Superior temporal gyrus (tissue), 1 donor: ENCODE data around the gene FOXR1.
A peak's percentile ranks its signal among the peaks of the same experiment; 100 is the strongest.
"Not testable (repeated sequence)": the region's sequence is repeated elsewhere in the genome, so short reads cannot be mapped to it uniquely, and the experiment has no call there.

Experiments used
- DNase-seq: peaks from one replicate; pipeline ENCODE4 v3.0.0-alpha.2; 2016; ENCODE audit errors: extremely low spot score

The FOXR1 gene

DNA sequence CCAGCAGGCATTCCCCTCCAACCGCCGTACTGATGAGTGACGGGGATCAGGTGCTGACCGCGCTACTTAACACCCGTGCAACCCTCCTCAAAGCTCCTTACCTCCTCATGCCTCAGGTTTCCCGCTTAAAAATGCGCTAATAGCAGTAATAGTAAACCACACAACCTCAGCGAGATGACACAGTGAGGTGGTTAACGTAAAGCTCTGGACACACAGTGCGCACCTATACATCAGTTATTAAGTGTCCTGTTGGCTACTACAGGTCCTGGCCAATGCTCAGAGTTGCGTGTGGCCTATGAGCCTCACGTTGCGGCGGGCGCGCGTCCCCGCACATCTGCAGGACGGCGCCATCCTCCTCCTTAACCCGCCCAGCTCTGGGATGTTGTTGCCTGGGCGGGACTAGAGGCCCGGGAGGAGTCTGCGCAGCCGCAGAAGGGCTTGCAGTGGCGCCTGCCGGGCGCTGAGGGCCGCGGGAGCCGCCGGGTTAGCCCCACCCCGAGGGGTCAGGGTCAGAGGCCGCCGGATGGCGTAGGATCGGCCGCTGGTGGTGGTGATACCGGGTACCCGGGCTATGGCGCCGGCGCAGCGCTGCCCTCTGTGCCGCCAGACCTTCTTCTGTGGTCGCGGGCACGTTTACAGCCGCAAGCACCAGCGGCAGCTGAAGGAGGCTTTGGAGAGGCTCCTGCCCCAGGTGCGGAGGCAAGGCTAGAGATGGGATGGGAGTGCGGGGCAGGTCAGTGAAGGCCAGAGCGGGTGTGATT lies 26.2 kb downstream of the FOXR1 start, which contains the start of gene CENATAC:
Gene CENATAC, plus strand, starts transcription at position 512 of the 761 bp plus-strand sequence. Its CDS starts 60 bp downstream, at position 572.
- DNase-seq, result peak; percentile 97

DNA sequence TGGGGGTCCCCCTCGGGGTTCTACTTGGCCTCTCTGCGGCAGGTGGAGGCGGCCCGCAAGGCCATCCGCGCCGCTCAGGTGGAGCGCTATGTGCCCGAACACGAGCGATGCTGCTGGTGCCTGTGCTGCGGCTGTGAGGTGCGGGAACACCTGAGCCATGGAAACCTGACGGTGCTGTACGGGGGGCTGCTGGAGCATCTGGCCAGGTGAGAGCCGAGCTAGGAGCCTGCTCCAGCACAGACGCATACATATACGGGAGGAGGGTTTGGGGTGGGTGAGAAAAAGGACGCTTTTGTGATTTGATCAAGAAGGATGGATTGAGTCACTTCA lies 26.8 kb downstream of the FOXR1 start:
- no peak for DNase-seq

DNA sequence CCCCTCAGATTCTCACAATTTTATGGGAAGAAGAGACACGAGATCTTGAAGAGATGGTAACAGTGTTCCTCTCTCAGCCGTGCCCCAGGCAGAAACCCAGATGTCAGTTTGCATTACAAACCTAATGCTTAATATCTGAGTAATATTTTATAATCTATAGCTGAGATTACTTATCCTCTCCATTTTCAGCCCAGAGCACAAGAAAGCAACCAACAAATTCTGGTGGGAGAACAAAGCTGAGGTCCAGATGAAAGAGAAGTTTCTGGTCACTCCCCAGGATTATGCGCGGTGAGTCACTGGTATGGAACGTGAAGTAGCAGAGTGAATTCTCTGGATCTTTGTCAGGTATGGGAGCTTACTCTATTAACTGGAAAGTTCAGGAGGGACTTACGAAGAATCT lies 27.3 kb downstream of the FOXR1 start:
- no peak for DNase-seq

DNA sequence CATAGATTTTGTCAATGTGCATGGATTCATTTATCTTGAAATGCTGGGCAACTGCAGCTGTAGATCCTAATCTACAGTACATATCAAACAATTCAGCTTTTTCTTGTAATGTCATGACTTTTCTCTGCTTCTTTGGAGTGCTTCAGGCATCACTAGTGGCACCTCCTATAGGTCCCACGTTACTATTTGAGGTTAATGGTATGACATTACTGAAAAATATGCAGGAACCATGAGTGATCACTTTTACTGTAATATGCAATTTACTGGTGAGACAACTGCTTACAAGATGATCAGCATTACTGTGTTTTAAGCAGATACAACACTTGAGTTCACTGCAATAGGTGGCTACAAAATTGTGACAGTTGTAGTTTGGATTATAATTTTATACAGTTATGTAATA lies 29.3 kb downstream of the FOXR1 start:
- DNase-seq, result no peak

DNA sequence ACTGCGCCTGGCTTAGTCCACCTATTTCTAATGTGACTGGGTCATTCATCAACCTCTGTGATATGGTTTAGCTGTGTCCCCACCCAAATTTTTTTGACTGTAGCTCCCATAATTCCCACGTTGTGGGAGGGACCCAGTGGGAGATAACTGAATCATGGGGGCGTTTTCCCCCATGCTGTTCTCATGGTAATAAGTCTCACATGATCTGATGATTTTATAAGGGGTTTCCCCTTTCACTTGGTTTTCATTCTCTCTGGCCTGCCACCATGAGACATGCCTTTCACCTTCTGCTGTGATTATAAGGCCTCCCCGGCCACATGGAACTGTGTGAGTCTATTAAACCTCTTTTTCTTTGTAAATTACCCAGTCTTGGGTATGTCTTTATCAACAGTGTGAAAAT lies 35.1 kb downstream of the FOXR1 start:
- no peak for DNase-seq

DNA sequence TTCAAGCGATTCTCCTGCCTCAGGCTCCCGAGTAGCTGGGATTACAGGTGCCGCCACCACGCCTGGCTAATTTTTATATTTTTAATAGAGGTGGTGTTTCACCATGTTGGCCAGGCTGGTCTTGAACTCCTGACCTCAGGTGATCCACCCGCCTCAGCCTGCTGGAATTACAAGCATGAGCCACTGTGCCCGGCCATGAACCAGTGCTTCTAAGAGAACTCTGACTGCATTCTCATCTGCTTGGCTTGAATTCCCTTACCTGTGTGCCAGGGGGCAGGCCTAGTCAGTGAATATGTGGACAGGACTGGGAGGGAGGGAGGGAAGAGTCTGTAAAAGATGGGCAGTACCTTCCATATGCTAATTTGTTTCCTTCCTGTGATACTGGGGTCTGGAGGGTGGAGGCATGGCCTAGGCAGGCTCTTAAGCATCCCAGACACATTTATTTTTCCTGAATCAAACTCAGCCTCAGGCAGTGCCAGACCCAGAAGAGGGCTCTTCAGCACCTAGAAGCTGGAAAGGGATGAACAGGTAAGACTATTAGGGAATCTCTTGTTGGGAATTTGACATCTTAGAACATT lies 40.0 kb downstream of the FOXR1 start:
- no peak for DNase-seq

DNA sequence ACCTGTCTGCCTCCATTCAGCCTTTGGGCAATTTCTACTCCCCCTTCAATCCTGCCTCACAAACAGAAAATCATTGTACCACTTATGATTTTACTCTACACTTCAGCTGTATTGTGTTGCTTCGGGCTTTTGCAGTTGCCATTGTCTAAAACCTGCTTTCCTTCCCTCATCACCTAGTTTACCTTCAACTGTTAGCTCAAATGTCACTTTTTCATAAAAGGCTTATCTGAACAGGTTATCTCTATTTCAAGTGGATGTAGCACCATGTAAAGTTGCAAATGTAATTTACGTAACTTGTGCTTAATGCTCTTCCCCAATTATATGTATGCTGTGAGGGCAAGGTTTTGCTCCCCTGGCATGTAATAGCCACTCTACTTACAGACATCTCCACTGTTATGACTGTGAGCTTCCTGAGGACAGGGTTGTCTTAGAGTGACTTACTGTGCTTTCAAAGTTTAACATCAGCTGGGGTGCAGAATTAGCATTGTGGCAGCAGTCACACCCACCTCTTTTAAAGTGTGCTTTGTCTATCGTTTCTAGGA lies 41.1 kb downstream of the FOXR1 start:
- DNase-seq, result no peak

DNA sequence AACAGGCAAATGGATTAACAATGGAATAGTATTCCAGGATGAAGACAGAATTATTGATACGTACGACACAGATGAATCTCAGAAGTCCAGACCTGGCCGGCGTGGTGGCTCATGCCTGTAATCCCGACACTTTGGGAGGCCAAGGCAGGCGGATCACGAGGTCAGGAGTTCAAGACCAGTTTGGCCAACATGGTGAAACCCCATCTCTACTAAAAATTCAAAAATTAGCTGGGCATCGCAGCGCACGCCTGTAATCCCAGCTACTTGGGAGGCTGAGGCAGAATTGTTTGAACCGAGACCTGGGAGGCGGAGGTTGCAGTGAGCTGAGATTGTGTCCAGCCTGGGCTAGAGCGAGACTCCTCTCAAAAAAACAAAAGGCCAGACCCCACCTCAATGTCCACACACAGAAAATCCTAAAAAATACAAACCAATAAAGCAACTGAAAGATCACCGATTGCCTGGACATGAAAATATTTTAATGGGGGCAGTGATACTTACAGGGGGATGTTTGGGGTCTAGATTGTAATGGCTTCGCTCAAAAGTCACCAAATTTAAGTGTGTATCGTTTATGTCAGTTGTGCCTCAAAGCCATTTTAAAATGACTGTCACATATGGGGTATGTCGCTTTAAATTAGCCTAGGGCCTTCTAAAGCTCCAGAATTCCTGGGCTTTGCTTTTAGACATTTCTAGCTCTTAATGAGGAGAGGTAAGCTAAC lies 42.8 kb downstream of the FOXR1 start:
- no peak for DNase-seq

DNA sequence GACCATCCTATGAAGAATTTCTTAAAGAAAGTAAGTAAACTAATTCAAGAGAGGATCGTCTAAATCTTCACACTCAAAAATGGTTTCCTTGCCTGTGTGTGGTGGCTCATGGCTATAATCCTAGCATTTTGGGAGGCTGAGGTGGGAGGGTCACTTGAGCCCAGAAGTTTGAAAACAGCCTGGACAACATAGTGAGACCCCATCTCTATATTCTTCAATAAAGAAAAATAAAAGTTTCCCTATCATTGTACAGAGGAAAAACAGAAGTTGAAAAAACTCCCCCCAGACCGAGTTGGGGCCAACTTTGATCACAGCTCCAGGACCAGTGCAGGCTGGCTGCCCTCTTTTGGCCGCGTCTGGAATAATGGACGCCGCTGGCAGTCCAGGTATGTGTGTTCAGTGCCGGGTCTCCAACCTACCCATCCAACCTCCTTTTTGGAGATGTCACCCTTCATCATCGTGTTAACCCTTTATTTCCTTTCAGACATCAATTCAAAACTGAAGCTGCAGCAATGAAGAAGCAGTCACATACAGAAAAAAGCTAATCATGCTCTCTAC lies 43.6 kb downstream of the FOXR1 start:
- DNase-seq, result no peak

DNA sequence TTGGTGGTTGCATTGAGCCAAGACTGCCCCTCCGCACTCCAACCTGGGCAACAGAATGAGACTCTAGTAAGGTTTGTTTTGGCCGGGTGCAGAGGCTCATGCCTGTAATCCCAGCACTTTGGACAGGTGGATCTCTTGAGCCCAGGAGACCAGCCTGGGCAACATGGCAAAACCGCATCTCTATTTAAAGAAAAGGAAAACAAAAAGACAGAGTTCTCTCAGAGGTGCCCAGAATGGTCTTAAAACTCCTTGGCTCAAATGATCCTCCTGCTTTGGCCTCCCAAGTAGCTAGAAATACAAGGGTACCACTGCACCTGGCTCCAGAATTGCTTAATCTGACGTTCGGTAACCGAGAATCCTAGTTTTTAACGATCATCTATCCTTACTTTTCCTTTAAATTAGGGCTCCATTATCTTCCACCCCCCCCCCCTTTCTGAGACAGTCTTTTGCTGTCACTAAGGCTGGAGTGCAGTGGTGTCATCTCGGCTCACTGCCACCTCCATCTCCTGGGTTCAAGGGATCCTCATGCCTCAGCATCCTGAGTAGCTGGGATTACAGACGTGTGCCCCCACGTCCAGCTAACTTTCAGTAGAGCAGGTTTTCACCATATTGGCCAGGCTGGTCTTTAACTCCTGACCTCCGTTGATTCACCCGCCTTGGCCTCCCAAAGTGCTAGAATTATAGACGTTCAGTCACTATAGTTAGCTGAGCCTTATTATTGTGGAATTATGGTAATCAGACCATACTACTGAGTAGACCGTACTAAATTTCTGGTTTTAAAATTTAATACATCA lies 44.9 kb downstream of the FOXR1 start:
- no peak for DNase-seq

DNA sequence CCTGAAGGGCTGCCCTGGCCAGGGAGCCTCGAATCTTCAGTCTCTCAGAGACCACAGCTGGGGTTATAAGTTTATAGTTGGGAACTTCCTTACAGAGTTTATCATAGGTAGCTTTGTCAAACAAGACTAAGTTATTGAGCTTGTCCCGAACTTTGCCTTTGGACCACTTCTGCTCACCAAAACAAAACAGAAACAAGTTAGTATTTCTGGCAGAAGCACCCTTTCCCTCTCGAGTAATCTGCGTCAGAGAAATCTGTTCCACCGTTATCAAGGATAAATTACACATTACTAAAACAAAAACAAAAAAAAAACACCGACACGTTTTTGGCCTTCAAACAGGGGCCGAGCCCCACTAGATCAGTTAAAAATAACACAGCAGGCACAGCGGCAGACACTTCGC lies 45.8 kb downstream of the FOXR1 start:
- DNase-seq, result not testable (repeated sequence)

DNA sequence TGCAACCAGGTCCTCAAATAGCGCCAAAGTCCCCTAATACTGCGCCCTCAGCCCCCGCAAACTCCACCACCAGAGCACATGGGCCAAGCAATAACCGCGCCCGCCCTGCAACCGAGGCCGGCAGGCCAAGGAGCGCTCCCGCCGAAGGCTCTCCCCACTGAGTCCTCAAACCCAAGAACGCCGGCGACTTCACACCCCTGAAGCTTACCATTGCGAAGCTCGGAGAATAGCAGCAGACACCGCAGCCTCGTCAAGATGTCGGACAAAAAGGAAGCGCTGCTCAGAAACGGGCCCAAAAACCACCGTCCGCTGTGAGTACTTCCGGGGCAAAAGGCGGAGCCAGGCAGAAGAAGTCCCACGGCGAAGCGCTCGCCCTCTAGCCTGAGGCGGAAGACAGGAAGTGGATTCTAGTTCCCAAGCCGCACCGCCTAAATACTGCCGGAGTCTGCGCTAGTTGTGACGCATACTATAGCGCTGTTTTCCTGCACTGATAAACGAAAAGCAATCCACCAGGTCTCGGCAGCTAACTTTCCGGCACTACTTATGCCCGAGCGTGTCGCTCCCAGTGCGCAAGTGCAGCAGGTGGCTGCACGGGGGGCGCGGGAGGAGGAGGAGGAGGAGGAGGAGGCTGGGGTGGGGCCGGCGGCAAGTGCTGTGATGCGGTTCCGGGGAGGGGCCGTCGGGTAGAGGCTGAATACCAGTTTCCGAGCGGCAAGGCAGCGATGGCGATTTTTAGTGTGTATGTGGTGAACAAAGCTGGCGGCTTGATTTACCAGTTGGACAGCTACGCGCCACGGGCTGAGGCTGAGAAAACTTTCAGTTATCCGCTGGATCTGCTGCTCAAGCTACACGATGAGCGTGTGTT lies 46.7 kb downstream of the FOXR1 start, which contains the start of the genes RPS25 and TRAPPC4:
Gene RPS25, minus strand, starts transcription at position 270 of the 865 bp plus-strand sequence. Its CDS starts 59 bp downstream, at position 211.
Gene TRAPPC4, plus strand, starts transcription at position 693 of the 865 bp plus-strand sequence. Its CDS starts 30 bp downstream, at position 723.
- DNase-seq, result peak; percentile 99

DNA sequence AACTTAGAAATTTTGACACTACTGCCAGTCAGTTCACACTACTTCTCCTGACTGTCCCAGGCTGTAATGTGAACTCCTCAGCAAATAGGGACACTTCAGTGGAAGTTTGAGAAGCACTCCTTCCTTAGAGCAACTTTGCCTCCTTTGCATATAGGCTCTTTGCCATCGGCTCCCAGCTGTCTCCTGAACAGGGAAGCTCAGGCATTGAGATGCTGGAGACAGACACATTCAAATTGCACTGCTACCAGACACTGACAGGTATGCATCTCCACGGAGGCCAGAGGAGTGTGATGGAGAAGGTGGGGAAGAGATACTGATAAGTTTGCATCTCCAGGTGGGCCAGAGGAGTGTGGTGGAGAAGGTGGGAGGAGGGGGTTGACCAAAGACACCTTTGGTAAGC lies 48.4 kb downstream of the FOXR1 start:
- no peak for DNase-seq

DNA sequence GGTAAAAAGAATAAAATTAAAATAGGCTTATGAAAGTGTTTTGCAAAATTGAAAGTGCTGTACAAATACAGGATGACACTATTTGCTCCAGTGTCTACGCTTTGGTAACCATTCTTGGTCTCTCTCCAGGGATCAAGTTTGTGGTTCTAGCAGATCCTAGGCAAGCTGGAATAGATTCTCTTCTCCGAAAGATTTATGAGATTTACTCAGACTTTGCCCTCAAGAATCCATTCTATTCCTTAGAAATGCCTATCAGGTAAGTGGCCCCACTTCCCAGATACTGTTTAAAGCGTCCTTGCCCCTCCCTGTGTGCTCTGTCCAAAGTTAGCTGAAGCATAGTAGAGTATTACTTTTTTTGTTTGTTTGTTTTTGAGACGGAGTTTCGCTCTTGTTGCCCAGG lies 50.1 kb downstream of the FOXR1 start:
- no peak for DNase-seq

DNA sequence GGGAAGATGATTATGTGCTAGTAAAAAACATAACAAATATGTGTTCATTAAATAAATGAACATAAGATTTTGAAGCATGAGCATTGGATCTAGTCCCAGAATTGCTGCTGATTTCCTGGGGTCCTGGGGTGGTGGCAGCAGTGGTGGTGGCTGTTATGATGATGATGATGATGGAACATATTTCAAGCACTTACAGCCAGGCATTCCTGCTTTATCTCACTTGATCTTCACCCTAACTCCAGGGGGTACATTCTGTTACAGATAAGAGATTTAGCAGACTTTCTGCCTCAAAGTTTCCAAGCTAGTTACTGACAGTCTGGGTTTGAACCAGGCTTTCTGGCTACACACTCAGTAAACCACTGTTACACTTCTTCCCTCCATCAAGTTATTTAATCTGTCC lies 52.2 kb downstream of the FOXR1 start:
- DNase-seq, result no peak

DNA sequence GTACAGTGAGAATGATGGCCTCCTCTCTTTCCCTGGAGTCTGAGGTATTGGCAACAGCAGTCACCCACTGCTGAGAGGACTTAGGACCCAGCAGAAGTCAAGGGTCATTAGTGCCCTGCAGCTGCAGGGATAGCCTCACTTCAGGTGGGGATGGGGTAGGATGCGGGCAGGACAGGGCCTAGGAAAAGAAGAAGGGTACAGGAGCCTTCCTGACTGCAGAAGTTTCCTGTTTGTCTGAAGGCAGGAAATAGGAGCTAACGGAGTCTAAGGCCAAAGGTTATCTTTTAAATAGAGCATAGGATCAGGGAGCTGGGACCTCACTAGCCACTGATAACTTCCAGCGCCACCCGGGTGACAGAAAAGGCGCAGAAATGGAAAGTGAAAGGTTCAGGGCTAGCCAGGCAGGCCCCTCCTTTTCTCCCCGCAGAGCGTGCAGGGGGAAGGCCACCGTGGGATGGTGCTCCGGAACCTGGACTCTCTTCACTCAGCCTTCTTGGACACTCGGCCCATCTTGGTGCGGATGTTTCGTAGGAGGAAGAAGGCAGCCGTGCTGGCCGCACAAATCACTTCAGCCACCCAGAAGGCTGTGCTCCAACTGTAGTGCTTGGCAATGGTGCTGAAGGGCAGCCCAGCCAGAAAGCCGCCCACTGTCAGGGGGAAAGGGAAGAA lies 53.0 kb downstream of the FOXR1 start:
- no peak for DNase-seq

DNA sequence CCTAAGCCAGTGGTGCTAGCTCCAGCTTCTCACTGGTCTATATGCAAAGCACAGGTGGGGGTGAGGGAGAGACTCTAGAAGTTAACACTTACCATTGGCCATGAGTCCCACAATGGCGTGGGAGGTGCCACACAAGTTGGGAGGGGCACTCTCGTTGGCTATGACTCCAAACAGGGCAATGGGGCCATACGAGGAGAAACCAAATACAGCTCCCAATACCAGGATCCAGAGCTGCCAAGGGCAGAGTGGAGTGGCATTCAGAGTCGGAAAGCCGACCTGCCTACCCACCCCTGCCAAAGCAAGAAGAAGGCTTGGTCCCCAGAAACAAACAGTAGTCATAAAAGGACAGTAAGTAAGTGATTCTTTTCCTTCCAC lies 53.5 kb downstream of the FOXR1 start:
- DNase-seq, result no peak

DNA sequence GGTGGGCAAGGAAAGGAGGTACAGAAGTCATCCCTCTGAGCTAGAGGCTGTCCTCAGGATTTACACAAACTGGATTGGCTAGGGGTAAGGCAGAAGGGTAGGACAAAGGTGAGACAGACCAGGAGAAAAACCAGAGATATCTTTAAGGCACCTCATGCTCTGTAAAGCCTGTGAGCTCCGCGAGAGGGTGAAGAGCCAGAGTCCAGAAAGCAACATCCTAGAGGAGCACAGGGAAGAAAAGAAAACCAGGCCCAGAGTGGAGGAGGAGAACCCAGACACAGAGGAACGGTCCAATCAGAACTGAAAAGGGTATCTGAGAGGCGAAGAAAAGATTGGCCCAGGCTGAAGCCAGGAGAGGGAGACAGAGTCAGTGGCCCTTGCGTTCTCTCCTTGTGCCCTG lies 54.0 kb downstream of the FOXR1 start:
- no peak for DNase-seq

DNA sequence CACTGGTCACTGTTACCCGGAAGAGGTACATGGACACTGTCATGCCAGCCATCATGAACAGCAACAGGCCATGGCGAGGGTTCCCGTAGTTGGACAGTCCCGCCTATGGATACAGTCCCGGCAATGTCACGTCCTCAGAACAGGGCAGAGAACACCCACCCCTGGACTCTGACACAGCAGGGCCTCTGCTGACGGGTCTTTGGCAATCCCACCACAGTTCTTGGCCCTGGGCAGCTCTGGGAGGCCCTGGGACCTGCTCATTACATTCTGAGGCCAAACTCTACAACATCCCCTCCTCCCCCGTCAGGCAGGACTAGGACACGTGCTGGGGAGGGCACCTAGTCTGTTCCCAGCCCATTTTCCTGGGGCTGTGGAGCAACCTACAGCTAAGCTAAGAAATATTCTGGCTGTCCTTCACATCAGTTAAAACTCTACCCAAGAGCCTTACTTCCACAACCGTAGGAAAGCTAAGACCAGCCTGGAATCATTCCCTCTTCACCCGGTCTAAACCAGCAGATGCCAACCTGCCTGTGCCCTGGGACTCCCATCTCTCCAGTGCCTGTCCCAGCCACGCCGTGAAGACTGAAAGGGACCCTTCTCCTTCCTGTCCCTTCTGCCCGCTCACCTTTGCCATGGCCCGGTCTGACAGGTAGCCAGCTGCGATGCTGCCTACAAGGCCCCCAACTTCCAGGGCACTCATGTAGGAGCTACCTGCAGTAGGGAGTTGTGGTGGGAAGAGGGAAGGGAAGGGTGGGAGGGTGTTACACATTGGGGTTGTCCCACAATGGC lies 54.6 kb downstream of the FOXR1 start:
- no peak for DNase-seq
